ENCODE measurements around the gene KCTD15.

KCTD15 gene

GRCh38 chr19:33862981-33863380, 66.3 kb downstream of the KCTD15 start:
- DNase-seq, result no peak

DNA sequence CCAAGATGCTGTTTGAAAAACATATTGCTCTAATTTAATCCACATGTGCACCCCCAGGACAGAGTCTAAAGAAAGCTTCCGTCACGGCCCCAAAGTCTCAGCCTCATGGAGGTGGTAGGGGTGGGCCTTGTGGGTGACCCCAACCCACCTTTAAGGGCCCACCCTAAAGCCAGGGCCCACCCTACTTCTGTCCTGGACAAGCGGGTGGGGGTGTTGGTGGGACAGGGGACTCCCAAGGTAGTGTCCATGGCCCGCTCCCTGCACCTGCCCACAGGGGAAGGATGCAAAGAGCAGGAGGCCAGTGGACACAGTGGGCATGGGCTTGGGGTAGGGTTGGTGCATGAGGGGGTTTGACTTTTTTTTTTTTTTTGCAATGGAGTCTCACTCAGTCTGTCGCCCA, 66.8 kb downstream of the KCTD15 start:
- no peak for DNase-seq

- DNase-seq, result no peak
These were observed 67.7 kb downstream of the KCTD15 start for GRCh38 chr19:33864311-33864850.

GRCh38 chr19:33865306-33865705, 68.6 kb downstream of the KCTD15 start:
- no peak for DNase-seq

All from SHP77 treated with DMSO at 0.1 percent for 48 hours (cell line).